ENCODE measurements around the gene EXOC7. TPM values are rescaled to one million over a fixed set of nuclear protein-coding genes. Genes with fewer than 3 reads are reported as not detected.
"Not testable (repeated sequence)": the region's sequence is repeated elsewhere in the genome, so short reads cannot be mapped to it uniquely, and the experiment has no call there.

Gene EXOC7
- total RNA-seq, 4 donors from 2014 or later: 88.0 to 143 (median 105) TPM

GRCh38 chr17:76079956-76080767, 23.4 kb downstream of the EXOC7 start:
- Histone ChIP-seq H3K27ac (no peak overlapping the region), H3K4me3 (no peak overlapping the region), H3K9me3 (no peaks in the 10 kb centered on the region), H3K4me1 (peaks cover 10 to 22% (median 20%) of the 10 kb centered on the region in 4 donors), H3K36me3 (peaks cover 0 to 9% (median under 1%) of the 10 kb centered on the region in 4 donors), H3K27me3 (peaks cover 55% of the 10 kb centered on the region)
- intact Hi-C loops (cut with DNase I; ENCODE audit: low total_unique reads) (loop anchor here (10.0 kb wide), 1 partner anchor 65 kb away; no protein-coding TSS in a partner anchor), in situ Hi-C loops (cut with MboI; ENCODE audit: low pct_ligation_motif_present in 1 of 4, low pct_unique_long_range_greater_than_20kb in 1 of 4, low sequenced_read_pairs in 3 of 4) (no loop called here)
- WGBS, 2 donors (ENCODE audit: low coverage in 1 of 2): 10% methylated on average over 17 of the region's 23 CpGs; no CpG with 5 or more reads in 1 of the 2 donors
- TF ChIP-seq POLR2AphosphoS5 (IDR thresholded peaks at IDR 0.05) (no peak), EP300 (IDR thresholded peaks at IDR 0.05; ENCODE audit: low read depth) (no peak), POLR2A (IDR thresholded peaks at IDR 0.05) (no peak), CTCF (IDR thresholded peaks at IDR 0.05) (no peak)
- DNase-seq: no peak

GRCh38 chr17:76079535-76079955, 24.0 kb downstream of the EXOC7 start:
- H3K9me3 ChIP-seq: no peaks in the 10 kb centered on the region
- H3K36me3 ChIP-seq: peaks cover 0 to 4% (median 0%) of the 10 kb centered on the region in 4 donors
- in situ Hi-C loops (cut with MboI; ENCODE audit: low pct_ligation_motif_present in 1 of 4, low pct_unique_long_range_greater_than_20kb in 1 of 4, low sequenced_read_pairs in 3 of 4) (no loop called here), intact Hi-C loops (cut with DNase I; ENCODE audit: low total_unique reads) (loop anchor here (10.0 kb wide), 1 partner anchor 65 kb away; no protein-coding TSS in a partner anchor)
- peak in 1 of 3 donors; percentile 18 for TF ChIP-seq POLR2AphosphoS5 (IDR thresholded peaks at IDR 0.05)
- no peak for TF ChIP-seq POLR2A (IDR thresholded peaks at IDR 0.05)
- TF ChIP-seq EP300 (IDR thresholded peaks at IDR 0.05; ENCODE audit: low read depth): no peak
- WGBS, 2 donors (ENCODE audit: low coverage in 1 of 2): 39% methylated on average over 9 of the region's 9 CpGs; no CpG with 5 or more reads in 1 of the 2 donors
- H3K27me3 ChIP-seq: peaks cover 62% of the 10 kb centered on the region
- no peak overlapping the region for H3K4me3 ChIP-seq
- H3K4me1 ChIP-seq: peaks cover 10 to 28% (median 26%) of the 10 kb centered on the region in 4 donors
- no peak overlapping the region for H3K27ac ChIP-seq
- no peak for DNase-seq

- no peak for TF ChIP-seq CTCF (IDR thresholded peaks at IDR 0.05)
- no peak for TF ChIP-seq EP300 (IDR thresholded peaks at IDR 0.05; ENCODE audit: low read depth)
- TF ChIP-seq POLR2AphosphoS5 (IDR thresholded peaks at IDR 0.05): no peak
- TF ChIP-seq POLR2A (IDR thresholded peaks at IDR 0.05): no peak
- peaks cover 14 to 33% (median 31%) of the 10 kb centered on the region in 4 donors for H3K4me1 ChIP-seq
- H3K27me3 ChIP-seq: peaks cover 67% of the 10 kb centered on the region
- no peaks in the 10 kb centered on the region for H3K9me3 ChIP-seq
- no peak within 1 kb of the TSS for H3K4me3 ChIP-seq
- 50 to 80% methylated on average over 1 to 17 of the region's 17 CpGs for WGBS, 2 donors (ENCODE audit: low coverage in 1 of 2)
- H3K27ac ChIP-seq: no peak within 1 kb of the TSS
- no peak for DNase-seq
- H3K36me3 ChIP-seq: no peaks in the 10 kb centered on the region
- intact Hi-C loops (cut with DNase I; ENCODE audit: low total_unique reads): loop anchor here (10.0 kb wide), 1 partner anchor 64 kb away; no protein-coding TSS in a partner anchor
- in situ Hi-C loops (cut with MboI; ENCODE audit: low pct_ligation_motif_present in 1 of 4, low pct_unique_long_range_greater_than_20kb in 1 of 4, low sequenced_read_pairs in 3 of 4): no loop called here
Observed at GRCh38 chr17:76078860-76079534, 24.6 kb downstream of the EXOC7 start, which contains the start of gene ZACN. Gene ZACN (plus strand): TSS chr17:76079182. CDS start chr17:76079265, 83 bp downstream.

GRCh38 chr17:76078370-76078769, 25.2 kb downstream of the EXOC7 start:
- intact Hi-C loops (cut with DNase I; ENCODE audit: low total_unique reads): loop anchor here (10.0 kb wide), 1 partner anchor 64 kb away; no protein-coding TSS in a partner anchor
- in situ Hi-C loops (cut with MboI; ENCODE audit: low pct_ligation_motif_present in 1 of 4, low pct_unique_long_range_greater_than_20kb in 1 of 4, low sequenced_read_pairs in 3 of 4); H3K4me3 ChIP-seq; H3K9me3 ChIP-seq; H3K36me3 ChIP-seq; H3K27ac ChIP-seq; DNase-seq: not testable (repeated sequence)
- 52 to 65% methylated on average over 3 to 5 of the region's 5 CpGs for WGBS, 2 donors (ENCODE audit: low coverage in 1 of 2)
- peaks cover 73% of the 10 kb centered on the region for H3K27me3 ChIP-seq
- peaks cover 14 to 33% (median 31%) of the 10 kb centered on the region in 4 donors for H3K4me1 ChIP-seq
